Suprapubic skin (tissue), 4 donors: ENCODE measurements around the gene PIM1. TPM values are rescaled to one million over a fixed set of nuclear protein-coding genes. Genes with fewer than 3 reads are reported as not detected.
A peak's percentile ranks its signal among the peaks of the same experiment; 100 is the strongest.

Source experiments
- DNase-seq, 2 donors: peaks; one replicate each; pipeline ENCODE4 v3.0.0-alpha.2; 2019; ENCODE audit warnings: low spot score in 2 of 2
- H3K27ac ChIP-seq: fragments of 200-600 bp; sonication (generic); one replicate; pipeline ENCODE4 v1.5.1; 2019
- H3K27me3 ChIP-seq: fragments of 200-600 bp; sonication (generic); one replicate; pipeline ENCODE4 v1.5.1; 2019
- H3K36me3 ChIP-seq: fragments of 200-600 bp; sonication (generic); one replicate; pipeline ENCODE4 v1.5.1; 2019
- H3K4me1 ChIP-seq: fragments of 200-600 bp; sonication (generic); one replicate; pipeline ENCODE4 v1.5.1; 2019
- H3K4me3 ChIP-seq: fragments of 200-600 bp; sonication (generic); one replicate; pipeline ENCODE4 v1.5.1; 2019; ENCODE audit warnings: mild to moderate bottlenecking
- H3K9me3 ChIP-seq: fragments of 200-600 bp; sonication (generic); one replicate; pipeline ENCODE4 v1.5.1; 2019
- EP300 ChIP-seq: sonication (generic); formaldehyde crosslinking; IDR thresholded peaks from one replicate; pipeline ENCODE4 v1.6.1; 2017; ENCODE audit warnings: antibody characterized with exemption
- POLR2A ChIP-seq, 2 donors: fragments of 450-650 bp; IDR thresholded peaks; one replicate each; pipeline ENCODE4 v1.6.1; 2017; ENCODE audit warnings: antibody characterized with exemption in 2 of 2, mild to moderate bottlenecking in 2 of 2, moderate library complexity in 2 of 2
- POLR2AphosphoS5 ChIP-seq, 3 donors: sonication (generic); formaldehyde crosslinking; IDR thresholded peaks; one replicate each; pipeline ENCODE4 v1.6.1; 2017; ENCODE audit warnings: antibody characterized with exemption in 3 of 3
- WGBS: methylation state at CpG from one replicate; pipeline ENCODE4 v1.1.5; 2018; 5-methylcytosine and 5-hydroxymethylcytosine counted together
- total RNA-seq, 4 donors: library from RNA; depleted of rRNA; stranded (reverse); fragments of >200 nt; gene quantifications; one replicate each; pipeline ENCODE4 v1.1.0, GENCODE V29; 2016
- TF ChIP-seq, protein P1 (sequence below), 2 donors: fragments of 200-600 bp in 1 of 2; fragments of 450-650 bp in 1 of 2; sonication (generic) in 1 of 2; IDR thresholded peaks; one replicate each; pipeline ENCODE4 v1.5.1; 2016 to 2019; ENCODE audit warnings: antibody characterized with exemption in 2 of 2, mild to moderate bottlenecking in 1 of 2, moderate library complexity in 1 of 2

The PIM1 gene
- total RNA-seq, 4 donors from 2014 or later = 63.6 to 158 (median 110) TPM

- H3K4me1 ChIP-seq = no peaks in the 10 kb centered on the region
- no peaks in the 10 kb centered on the region for H3K9me3 ChIP-seq
- H3K27me3 ChIP-seq = no peaks in the 10 kb centered on the region
- no peaks in the 10 kb centered on the region for H3K36me3 ChIP-seq
- WGBS = 82% methylated on average over 4 of the region's 4 CpGs
- no peak overlapping the region for H3K27ac ChIP-seq
- no peak for TF ChIP-seq POLR2AphosphoS5 (IDR thresholded peaks at IDR 0.05)
- TF ChIP-seq EP300 = no peak
- TF ChIP-seq, protein P1, sequence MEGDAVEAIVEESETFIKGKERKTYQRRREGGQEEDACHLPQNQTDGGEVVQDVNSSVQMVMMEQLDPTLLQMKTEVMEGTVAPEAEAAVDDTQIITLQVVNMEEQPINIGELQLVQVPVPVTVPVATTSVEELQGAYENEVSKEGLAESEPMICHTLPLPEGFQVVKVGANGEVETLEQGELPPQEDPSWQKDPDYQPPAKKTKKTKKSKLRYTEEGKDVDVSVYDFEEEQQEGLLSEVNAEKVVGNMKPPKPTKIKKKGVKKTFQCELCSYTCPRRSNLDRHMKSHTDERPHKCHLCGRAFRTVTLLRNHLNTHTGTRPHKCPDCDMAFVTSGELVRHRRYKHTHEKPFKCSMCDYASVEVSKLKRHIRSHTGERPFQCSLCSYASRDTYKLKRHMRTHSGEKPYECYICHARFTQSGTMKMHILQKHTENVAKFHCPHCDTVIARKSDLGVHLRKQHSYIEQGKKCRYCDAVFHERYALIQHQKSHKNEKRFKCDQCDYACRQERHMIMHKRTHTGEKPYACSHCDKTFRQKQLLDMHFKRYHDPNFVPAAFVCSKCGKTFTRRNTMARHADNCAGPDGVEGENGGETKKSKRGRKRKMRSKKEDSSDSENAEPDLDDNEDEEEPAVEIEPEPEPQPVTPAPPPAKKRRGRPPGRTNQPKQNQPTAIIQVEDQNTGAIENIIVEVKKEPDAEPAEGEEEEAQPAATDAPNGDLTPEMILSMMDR (IDR thresholded peaks at IDR 0.05) = no peak
- TF ChIP-seq POLR2A (IDR thresholded peaks at IDR 0.05) = no peak
- H3K4me3 ChIP-seq = no peak overlapping the region
- DNase-seq = no peak
These were observed 7.2 kb upstream of the PIM1 start for GRCh38 chr6:37162740-37163139.

DNA sequence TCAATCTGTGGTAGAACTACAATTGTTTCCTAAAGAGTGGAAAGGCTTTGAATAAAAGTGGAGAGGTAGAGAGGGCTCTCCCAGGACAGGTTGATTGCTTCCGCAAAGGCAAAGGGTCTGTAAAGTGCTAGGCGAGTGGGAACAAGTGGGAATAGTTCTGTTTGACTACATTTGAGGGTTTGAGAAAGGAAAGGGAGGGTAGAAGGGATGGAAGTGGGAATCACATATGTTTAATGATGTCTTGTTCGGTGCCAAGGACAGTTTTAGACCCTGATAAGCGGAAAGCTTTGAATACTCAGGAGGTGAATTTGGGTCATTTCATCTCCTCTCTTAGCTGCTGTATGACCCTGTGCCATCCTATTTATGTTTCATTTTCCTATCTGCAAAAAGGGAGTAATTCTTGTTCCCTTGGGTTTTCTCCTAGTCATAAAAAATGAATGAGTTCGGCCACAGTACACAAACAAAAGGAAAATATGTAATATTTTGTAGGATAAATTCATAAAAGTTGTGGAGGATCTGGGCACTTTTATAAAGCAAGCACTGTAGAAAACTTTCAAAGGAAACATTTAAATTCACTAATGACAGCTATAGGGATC lies 1.7 kb upstream of the PIM1 start:
- 82% methylated on average over 5 of the region's 5 CpGs for WGBS
- H3K4me1 ChIP-seq = peaks cover 29% of the 10 kb centered on the region
- H3K27ac ChIP-seq = peak overlapping the region; percentile 89
- DNase-seq = no peak
- TF ChIP-seq POLR2A (IDR thresholded peaks at IDR 0.05) (no peak), POLR2AphosphoS5 (IDR thresholded peaks at IDR 0.05) (no peak), EP300 (no peak)
- TF ChIP-seq, protein P1 (IDR thresholded peaks at IDR 0.05) = no peak
- H3K36me3 ChIP-seq = peaks cover 5% of the 10 kb centered on the region
- peak overlapping the region; percentile 76 for H3K4me3 ChIP-seq
- no peaks in the 10 kb centered on the region for H3K9me3 ChIP-seq
- no peaks in the 10 kb centered on the region for H3K27me3 ChIP-seq

DNA sequence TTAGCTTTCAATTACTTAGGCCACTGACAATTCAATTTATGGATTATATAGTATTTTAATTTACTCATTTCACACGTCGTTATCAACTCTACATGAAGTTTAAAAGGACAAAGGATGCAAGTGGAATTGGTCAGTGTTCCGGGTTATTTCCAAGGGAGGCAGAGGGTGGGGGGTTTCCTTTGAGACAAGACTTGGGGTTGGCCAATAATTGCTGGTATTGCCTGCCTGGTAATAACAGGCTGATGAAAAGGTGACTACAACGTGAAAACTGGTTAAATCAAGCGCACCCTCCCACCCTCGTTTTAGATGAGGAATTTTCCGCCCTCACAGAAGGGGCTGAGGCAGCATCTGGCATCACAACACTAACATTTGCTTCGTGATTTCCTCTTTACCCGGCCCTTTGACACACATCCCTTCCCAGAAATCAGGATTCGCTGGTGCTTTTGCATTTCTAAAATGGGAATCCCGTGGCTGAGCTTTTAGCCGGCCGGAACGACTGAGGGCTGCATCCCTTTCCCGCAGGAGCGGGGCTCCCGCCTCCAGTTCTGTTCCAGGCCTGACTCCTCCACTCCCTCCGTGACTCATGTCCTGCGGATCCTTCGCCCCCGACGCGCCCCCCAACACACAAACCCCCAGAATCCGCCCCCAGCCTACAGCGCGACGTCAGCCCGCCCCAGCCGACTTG lies 999 bp upstream of the PIM1 start:
- no peaks in the 10 kb centered on the region for H3K27me3 ChIP-seq
- 7% methylated on average over 28 of the region's 29 CpGs for WGBS
- TF ChIP-seq POLR2AphosphoS5 (IDR thresholded peaks at IDR 0.05) (no peak), POLR2A (IDR thresholded peaks at IDR 0.05) (no peak), EP300 (no peak)
- TF ChIP-seq, protein P1 (IDR thresholded peaks at IDR 0.05) = no peak
- DNase-seq = no peak
- no peaks in the 10 kb centered on the region for H3K9me3 ChIP-seq
- H3K4me1 ChIP-seq = peaks cover 35% of the 10 kb centered on the region
- peak overlapping the region; percentile 76 for H3K4me3 ChIP-seq
- peaks cover 11% of the 10 kb centered on the region for H3K36me3 ChIP-seq
- peak overlapping the region; percentile 89 for H3K27ac ChIP-seq

DNA sequence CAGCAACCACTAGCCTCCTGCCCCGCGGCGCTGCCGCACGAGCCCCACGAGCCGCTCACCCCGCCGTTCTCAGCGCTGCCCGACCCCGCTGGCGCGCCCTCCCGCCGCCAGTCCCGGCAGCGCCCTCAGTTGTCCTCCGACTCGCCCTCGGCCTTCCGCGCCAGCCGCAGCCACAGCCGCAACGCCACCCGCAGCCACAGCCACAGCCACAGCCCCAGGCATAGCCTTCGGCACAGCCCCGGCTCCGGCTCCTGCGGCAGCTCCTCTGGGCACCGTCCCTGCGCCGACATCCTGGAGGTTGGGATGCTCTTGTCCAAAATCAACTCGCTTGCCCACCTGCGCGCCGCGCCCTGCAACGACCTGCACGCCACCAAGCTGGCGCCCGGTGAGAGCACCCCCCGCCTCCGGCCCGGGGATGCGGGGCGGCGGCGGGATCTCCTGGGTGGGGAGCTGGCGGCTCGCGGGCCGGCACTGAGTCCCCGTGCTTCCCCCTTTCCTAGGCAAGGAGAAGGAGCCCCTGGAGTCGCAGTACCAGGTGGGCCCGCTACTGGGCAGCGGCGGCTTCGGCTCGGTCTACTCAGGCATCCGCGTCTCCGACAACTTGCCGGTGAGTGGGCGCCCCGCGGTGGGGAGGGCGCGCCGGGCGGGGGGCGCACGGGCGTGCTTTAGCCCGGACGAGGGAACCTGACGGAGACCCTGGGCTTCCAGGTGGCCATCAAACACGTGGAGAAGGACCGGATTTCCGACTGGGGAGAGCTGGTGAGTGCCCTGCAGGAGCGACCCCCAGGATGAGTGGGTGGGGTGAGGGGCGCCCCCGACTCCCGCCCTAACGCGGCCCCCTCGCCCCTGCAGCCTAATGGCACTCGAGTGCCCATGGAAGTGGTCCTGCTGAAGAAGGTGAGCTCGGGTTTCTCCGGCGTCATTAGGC lies 585 bp downstream of the PIM1 start:
- peak; percentile 82 to 84 for DNase-seq
- Histone ChIP-seq H3K9me3 (no peaks in the 10 kb centered on the region), H3K4me3 (peak overlapping the region; percentile 76), H3K4me1 (peaks cover 43% of the 10 kb centered on the region), H3K27me3 (no peaks in the 10 kb centered on the region), H3K36me3 (peaks cover 27% of the 10 kb centered on the region), H3K27ac (peak overlapping the region; percentile 89)
- TF ChIP-seq POLR2AphosphoS5 (IDR thresholded peaks at IDR 0.05) (no peak), EP300 (no peak), POLR2A (IDR thresholded peaks at IDR 0.05) (peak in 1 of 2 donors; percentile 1)
- TF ChIP-seq, protein P1 (IDR thresholded peaks at IDR 0.05) = peak; percentile 11 to 26
- WGBS = under 1% methylated on average over 24 of the region's 92 CpGs
